ENCODE measurements around the gene PROB1.
A peak's percentile ranks its signal among the peaks of the same experiment; 100 is the strongest.

The PROB1 gene

DNA sequence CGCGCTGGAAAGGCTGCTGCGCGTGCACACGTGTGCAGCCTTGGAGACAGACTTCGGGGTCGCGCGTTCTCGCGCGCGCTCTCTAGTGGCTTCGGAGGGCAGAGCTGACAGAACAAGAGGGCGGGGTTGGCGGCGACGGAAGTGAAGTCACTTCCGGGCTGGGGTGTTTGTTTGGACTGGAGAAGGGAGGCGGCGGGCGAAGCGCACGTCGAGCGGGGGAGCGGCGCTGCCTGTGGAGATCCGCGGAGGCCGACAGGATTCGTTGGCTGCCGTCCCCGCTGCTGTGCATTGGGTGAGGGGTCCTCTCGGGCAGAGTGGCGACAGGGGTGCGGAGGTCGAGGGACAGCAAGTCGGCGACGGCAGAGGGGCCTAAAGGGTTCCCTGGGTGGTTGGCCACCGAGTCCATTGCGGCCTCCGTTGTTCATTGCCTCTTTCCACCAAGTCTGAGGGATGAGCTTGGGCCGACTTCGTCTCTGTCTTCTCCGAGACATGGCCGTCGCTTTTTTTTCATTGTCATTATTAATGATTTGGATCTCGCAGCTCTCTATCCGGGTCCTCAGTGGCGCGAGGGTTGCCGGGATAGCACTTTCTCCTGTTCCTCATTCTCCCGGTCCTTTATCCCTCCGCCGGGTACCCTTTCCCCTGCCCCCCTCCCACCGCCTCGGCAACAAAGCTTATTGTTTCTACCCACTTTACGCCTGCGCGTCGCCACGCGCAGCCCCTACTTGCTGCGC, 53.0 kb downstream of the PROB1 start, which contains the start of gene PAIP2:
Gene PAIP2, plus strand, starts transcription at position 166 of the 734 bp plus-strand sequence. CDS start 21,931 bp downstream, outside the sequence.
- Histone ChIP-seq H3F3A (ENCODE audit: insufficient read depth) (peaks cover 31% of the 10 kb centered on the region), H3K9me2 (replicated peaks; ENCODE audit: insufficient read depth, low read length) (no peaks in the 10 kb centered on the region), H2AFZ (ENCODE audit: low read depth, low read length, severe bottlenecking) (peak within 1 kb of the TSS; percentile 49), H3K27ac (ENCODE audit: low read depth, low read length) (peak within 1 kb of the TSS; percentile 86), H3K4me3 (ENCODE audit: insufficient read depth, low read length, poor library complexity, severe bottlenecking) (peak within 1 kb of the TSS; percentile 82), H3K27me3 (ENCODE audit: low read length) (no peaks in the 10 kb centered on the region), H3K79me2 (ENCODE audit: insufficient read depth, low read length) (peaks cover 46% of the 10 kb centered on the region), H3K9ac (ENCODE audit: low read length) (peak within 1 kb of the TSS; percentile 68), H3K9me3 (ENCODE audit: insufficient read depth, low read length) (no peaks in the 10 kb centered on the region), H3K4me2 (ENCODE audit: low read depth, low read length, poor library complexity, severe bottlenecking) (peak within 1 kb of the TSS; percentile 98), H3K36me3 (ENCODE audit: low read length) (no peaks in the 10 kb centered on the region; the same call in 1 of the 2 replicates), H4K20me1 (ENCODE audit: low read depth, low read length) (0 out of 2 replicates have a peak, but pooled peaks cover 3% of the 10 kb centered on the region)
- no peak for TF ChIP-seq EZH2phosphoT487 (conservative IDR thresholded peaks at IDR 0.05; ENCODE audit: low read length)
- TF ChIP-seq, protein P1, sequence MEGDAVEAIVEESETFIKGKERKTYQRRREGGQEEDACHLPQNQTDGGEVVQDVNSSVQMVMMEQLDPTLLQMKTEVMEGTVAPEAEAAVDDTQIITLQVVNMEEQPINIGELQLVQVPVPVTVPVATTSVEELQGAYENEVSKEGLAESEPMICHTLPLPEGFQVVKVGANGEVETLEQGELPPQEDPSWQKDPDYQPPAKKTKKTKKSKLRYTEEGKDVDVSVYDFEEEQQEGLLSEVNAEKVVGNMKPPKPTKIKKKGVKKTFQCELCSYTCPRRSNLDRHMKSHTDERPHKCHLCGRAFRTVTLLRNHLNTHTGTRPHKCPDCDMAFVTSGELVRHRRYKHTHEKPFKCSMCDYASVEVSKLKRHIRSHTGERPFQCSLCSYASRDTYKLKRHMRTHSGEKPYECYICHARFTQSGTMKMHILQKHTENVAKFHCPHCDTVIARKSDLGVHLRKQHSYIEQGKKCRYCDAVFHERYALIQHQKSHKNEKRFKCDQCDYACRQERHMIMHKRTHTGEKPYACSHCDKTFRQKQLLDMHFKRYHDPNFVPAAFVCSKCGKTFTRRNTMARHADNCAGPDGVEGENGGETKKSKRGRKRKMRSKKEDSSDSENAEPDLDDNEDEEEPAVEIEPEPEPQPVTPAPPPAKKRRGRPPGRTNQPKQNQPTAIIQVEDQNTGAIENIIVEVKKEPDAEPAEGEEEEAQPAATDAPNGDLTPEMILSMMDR (IDR thresholded peaks at IDR 0.05; ENCODE audit: insufficient read depth, low read length, poor library complexity, severe bottlenecking) = peak; percentile 55

DNA sequence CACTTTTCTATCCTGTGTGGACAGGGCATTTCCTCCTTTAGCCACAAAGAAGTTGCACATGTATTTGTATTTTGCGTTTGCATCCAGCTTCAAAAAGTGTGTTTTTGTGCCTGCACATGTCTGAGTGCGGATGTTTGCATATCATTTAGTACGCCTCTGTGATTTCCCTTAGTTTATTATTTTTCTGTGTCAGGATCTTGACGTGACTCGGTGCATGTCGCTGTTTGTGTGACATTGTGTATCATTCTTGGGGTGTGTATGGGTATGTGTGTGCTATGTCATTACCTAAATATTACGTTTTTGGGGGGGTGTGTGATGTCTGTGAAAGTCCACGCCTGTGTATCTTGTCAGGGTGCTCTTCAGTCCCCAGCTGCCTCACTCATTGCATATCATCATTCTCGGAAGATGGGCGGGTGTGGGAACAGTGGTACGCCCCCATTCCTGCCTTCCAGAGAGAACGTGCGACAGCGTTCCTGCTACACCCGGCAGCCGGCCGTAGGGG, 53.7 kb downstream of the PROB1 start:
- no peaks in the 10 kb centered on the region for H3K27me3 ChIP-seq (ENCODE audit: low read length)
- 0 out of 2 replicates have a peak, but pooled peaks cover 3% of the 10 kb centered on the region for H4K20me1 ChIP-seq (ENCODE audit: low read depth, low read length)
- H3F3A ChIP-seq (ENCODE audit: insufficient read depth) = peaks cover 37% of the 10 kb centered on the region
- peak overlapping the region; percentile 82 for H3K4me3 ChIP-seq (ENCODE audit: insufficient read depth, low read length, poor library complexity, severe bottlenecking)
- H3K9me2 ChIP-seq (replicated peaks; ENCODE audit: insufficient read depth, low read length) = no peaks in the 10 kb centered on the region
- peak overlapping the region; percentile 98 for H3K4me2 ChIP-seq (ENCODE audit: low read depth, low read length, poor library complexity, severe bottlenecking)
- H3K9ac ChIP-seq (ENCODE audit: low read length) = peak overlapping the region; percentile 68
- no peak for TF ChIP-seq EZH2phosphoT487 (conservative IDR thresholded peaks at IDR 0.05; ENCODE audit: low read length)
- TF ChIP-seq, protein P1 (IDR thresholded peaks at IDR 0.05; ENCODE audit: insufficient read depth, low read length, poor library complexity, severe bottlenecking) = no peak
- H3K79me2 ChIP-seq (ENCODE audit: insufficient read depth, low read length) = peaks cover 40% of the 10 kb centered on the region
- 0 out of 2 replicates have a peak overlapping the region, but pooled peaks have one; percentile 11 for H3K27ac ChIP-seq (ENCODE audit: low read depth, low read length)
- no peaks in the 10 kb centered on the region for H3K9me3 ChIP-seq (ENCODE audit: insufficient read depth, low read length)
- no peaks in the 10 kb centered on the region; the same call in 1 of the 2 replicates for H3K36me3 ChIP-seq (ENCODE audit: low read length)
- peak overlapping the region; percentile 49 for H2AFZ ChIP-seq (ENCODE audit: low read depth, low read length, severe bottlenecking)

Data from SU-DHL-6 (cell line).